Esophagus squamous epithelium (tissue), 5 donors: ENCODE results near the gene E2F7. TPM values are rescaled to one million over a fixed set of nuclear protein-coding genes. Genes with fewer than 3 reads are reported as not detected.

Source experiments
- DNase-seq: peaks from one replicate; lab custom pipeline; 2025; lab: John Stamatoyannopoulos, UW
- H3K27ac ChIP-seq, 4 donors: fragments of 200-600 bp; sonication (generic); one replicate each; pipeline ENCODE4 v1.5.1; 2016 to 2019; ENCODE audit warnings: mild to moderate bottlenecking in 1 of 4
- H3K27me3 ChIP-seq, 4 donors: fragments of 200-600 bp; sonication (generic); 1 replicate in 3 of 4; 2 replicates in 1 of 4; pipeline versions ENCODE4 v1.5.1 to v1.6.0; 2017 to 2021; ENCODE audit warnings: antibody characterized with exemption in 1 of 4
- H3K36me3 ChIP-seq, 3 donors: fragments of 200-600 bp; sonication (generic); one replicate each; pipeline ENCODE4 v1.5.1; 2016 to 2019
- H3K4me1 ChIP-seq, 3 donors: fragments of 200-600 bp; sonication (generic); one replicate each; pipeline ENCODE4 v1.5.1; 2017 to 2019
- H3K4me3 ChIP-seq, 4 donors: fragments of 200-600 bp; sonication (generic); 1 replicate in 3 of 4; 2 replicates in 1 of 4; pipeline ENCODE4 v1.5.1; 2016 to 2019; ENCODE audit warnings: mild to moderate bottlenecking in 2 of 4, moderate library complexity in 1 of 4
- H3K9me3 ChIP-seq, 3 donors: fragments of 200-600 bp; sonication (generic); one replicate each; pipeline ENCODE4 v1.5.1; 2016 to 2019
- CTCF ChIP-seq, 6 experiments: fragments of 450-650 bp in 4 of 6; fragments of 200-600 bp in 2 of 6; sonication (generic) in 2 of 6; IDR thresholded peaks; one replicate each; pipeline ENCODE4 v1.5.1; 2016 to 2019; ENCODE audit warnings: antibody characterized with exemption in 6 of 6, mild to moderate bottlenecking in 4 of 6, moderate library complexity in 4 of 6
- POLR2A ChIP-seq, 4 donors: fragments of 450-650 bp; IDR thresholded peaks; one replicate each; pipeline ENCODE4 v1.6.1; 2017; ENCODE audit warnings: antibody characterized with exemption in 4 of 4, mild to moderate bottlenecking in 4 of 4, moderate library complexity in 3 of 4
- WGBS, 2 donors: methylation state at CpG; one replicate each; pipeline ENCODE4 v1.1.5; 2018; 5-methylcytosine and 5-hydroxymethylcytosine counted together
- intact Hi-C: fragments of 100-400 bp; cut with DNase I; formaldehyde crosslinking; loops from one replicate; pipeline ENCODE4 v1.15.0; 2022
- total RNA-seq, 4 donors: library from RNA; depleted of rRNA; stranded (reverse); fragments of >200 nt; gene quantifications; one replicate each; pipeline ENCODE4 v1.1.0, GENCODE V29; 2016
- donor health status: DM: yes; HTN: yes; CAD: no.

Gene E2F7
- total RNA-seq, 4 donors from 2014 or later, result 1.5 to 7.7 (median 7.1) TPM

GRCh38 chr12:76998908-76999556 lies 66.3 kb downstream of the E2F7 start:
- Histone ChIP-seq H3K36me3 (no peaks in the 10 kb centered on the region), H3K27me3 (no peaks in the 10 kb centered on the region), H3K27ac (no peak overlapping the region), H3K9me3 (no peaks in the 10 kb centered on the region), H3K4me1 (no peaks in the 10 kb centered on the region), H3K4me3 (no peak overlapping the region)
- no peak for TF ChIP-seq CTCF (IDR thresholded peaks at IDR 0.05)
- intact Hi-C loops, result no loop called here
- DNase-seq, result no peak
- 77 to 86% methylated on average over 2 of the region's 2 CpGs for WGBS, 2 donors

- DNase-seq, result no peak
- Histone ChIP-seq H3K4me3 (no peak overlapping the region), H3K36me3 (no peaks in the 10 kb centered on the region), H3K27ac (no peak overlapping the region), H3K27me3 (no peaks in the 10 kb centered on the region), H3K4me1 (no peaks in the 10 kb centered on the region), H3K9me3 (no peaks in the 10 kb centered on the region)
- WGBS, 2 donors, result 32 to 46% methylated on average over 4 of the region's 4 CpGs
- intact Hi-C loops, result no loop called here
- TF ChIP-seq CTCF (IDR thresholded peaks at IDR 0.05), result no peak
- no peak for TF ChIP-seq POLR2A (IDR thresholded peaks at IDR 0.05)
Measured at GRCh38 chr12:76998386-76998785, 67.0 kb downstream of the E2F7 start.

GRCh38 chr12:76997011-76997780 lies 68.2 kb downstream of the E2F7 start:
- DNase-seq, result no peak
- H3K9me3 ChIP-seq, result no peaks in the 10 kb centered on the region
- no peaks in the 10 kb centered on the region for H3K36me3 ChIP-seq
- no peaks in the 10 kb centered on the region for H3K27me3 ChIP-seq
- no peak overlapping the region for H3K4me3 ChIP-seq
- no peak overlapping the region for H3K27ac ChIP-seq
- no peaks in the 10 kb centered on the region for H3K4me1 ChIP-seq
- TF ChIP-seq POLR2A (IDR thresholded peaks at IDR 0.05), result no peak
- no peak for TF ChIP-seq CTCF (IDR thresholded peaks at IDR 0.05)
- 78 to 84% methylated on average over 4 of the region's 4 CpGs for WGBS, 2 donors
- intact Hi-C loops, result no loop called here

GRCh38 chr12:76990716-76991115 lies 74.7 kb downstream of the E2F7 start:
- Histone ChIP-seq H3K27ac (no peak overlapping the region), H3K9me3 (no peaks in the 10 kb centered on the region), H3K4me1 (no peaks in the 10 kb centered on the region), H3K4me3 (no peak overlapping the region), H3K27me3 (no peaks in the 10 kb centered on the region), H3K36me3 (no peaks in the 10 kb centered on the region)
- TF ChIP-seq CTCF (IDR thresholded peaks at IDR 0.05) (no peak), POLR2A (IDR thresholded peaks at IDR 0.05) (no peak)
- WGBS, 2 donors, result 0 to 6% methylated on average over 1 of the region's 1 CpG
- DNase-seq, result no peak
- intact Hi-C loops, result no loop called here

GRCh38 chr12:76984566-76984965 lies 80.8 kb downstream of the E2F7 start:
- H3K9me3 ChIP-seq, result peaks cover 0 to 20% (median 0%) of the 10 kb centered on the region in 3 donors
- no peaks in the 10 kb centered on the region for H3K27me3 ChIP-seq
- 94 to 98% methylated on average over 25 to 26 of the region's 26 CpGs for WGBS, 2 donors
- no peak overlapping the region for H3K4me3 ChIP-seq
- no peaks in the 10 kb centered on the region for H3K4me1 ChIP-seq
- no peaks in the 10 kb centered on the region for H3K36me3 ChIP-seq
- no peak overlapping the region for H3K27ac ChIP-seq
- no peak for DNase-seq
- intact Hi-C loops, result no loop called here
- TF ChIP-seq POLR2A (IDR thresholded peaks at IDR 0.05) (no peak), CTCF (IDR thresholded peaks at IDR 0.05) (no peak)
